HEK293 (cell line): ENCODE measurements around the gene ACSS1.
"Not testable (repeated sequence)": the region's sequence is repeated elsewhere in the genome, so short reads cannot be mapped to it uniquely, and the experiment has no call there.

ENCODE experiments used
- CTCF ChIP-seq: fragments of 450-650 bp; formaldehyde crosslinking; IDR thresholded peaks from 2 replicates; pipeline ENCODE4 v1.5.1; 2016; ENCODE audit warnings: missing biosample characterization, missing genetic modification characterization
- REST ChIP-seq: fragments of 450-650 bp; formaldehyde crosslinking; IDR thresholded peaks from 2 replicates; pipeline ENCODE4 v1.5.1; 2016; ENCODE audit warnings: missing biosample characterization, missing genetic modification characterization
- ZBTB26 ChIP-seq: fragments of 450-650 bp; formaldehyde crosslinking; optimal IDR thresholded peaks from 2 replicates; pipeline ENCODE3; 2016; ENCODE audit warnings: missing biosample characterization, mild to moderate bottlenecking, missing genetic modification characterization
- ZNF175 ChIP-seq: fragments of 450-650 bp; formaldehyde crosslinking; IDR thresholded peaks from 2 replicates; pipeline ENCODE4 v1.5.1; 2016; ENCODE audit warnings: missing biosample characterization, missing genetic modification characterization
- ZNF561 ChIP-seq: fragments of 450-650 bp; IDR thresholded peaks from 2 replicates; pipeline ENCODE4 v1.5.1; 2018; ENCODE audit warnings: missing biosample characterization, missing genetic modification characterization, borderline replicate concordance
- ZNF623 ChIP-seq: fragments of 450-650 bp; formaldehyde crosslinking; IDR thresholded peaks from 2 replicates; pipeline ENCODE4 v1.5.1; 2016; ENCODE audit warnings: missing biosample characterization, missing genetic modification characterization
- ZNF639 ChIP-seq: fragments of 450-650 bp; formaldehyde crosslinking; IDR thresholded peaks from 2 replicates; pipeline ENCODE4 v1.5.1; 2016; ENCODE audit warnings: missing biosample characterization, missing genetic modification characterization
- ZNF777 ChIP-seq: fragments of 450-650 bp; formaldehyde crosslinking; IDR thresholded peaks from 2 replicates; pipeline ENCODE4 v1.5.1; 2017; ENCODE audit warnings: missing biosample characterization, missing genetic modification characterization, borderline replicate concordance
- ZSCAN30 ChIP-seq: fragments of 450-650 bp; IDR thresholded peaks from 2 replicates; pipeline ENCODE4 v1.5.1; 2018; ENCODE audit warnings: missing biosample characterization, mild to moderate bottlenecking, missing genetic modification characterization, moderate library complexity

GRCh38 chr20:25001323-25001722 lies 56.6 kb downstream of the ACSS1 start:
- not testable (repeated sequence) for TF ChIP-seq ZBTB26 (tag by site-specific recombination); ZNF623 (tag by site-specific recombination); REST; ZNF561 (tag by site-specific recombination); ZSCAN30 (tag by site-specific recombination); CTCF (tag by site-specific recombination); ZNF639 (tag by site-specific recombination); ZNF777 (tag by site-specific recombination); ZNF175 (tag by site-specific recombination)
